Activated naive CD4-positive, alpha-beta T cell treated with anti-CD3 and anti-CD28 coated beads, Interleukin-2, amount 50 U/mL, for 72 hours (primary cell): ENCODE measurements around the gene RGS17. TPM values are rescaled to one million over a fixed set of nuclear protein-coding genes. Genes with fewer than 3 reads are reported as not detected.
"Not testable (repeated sequence)": the region's sequence is repeated elsewhere in the genome, so short reads cannot be mapped to it uniquely, and the experiment has no call there.

Experiments used
- ATAC-seq, 2 donors: fragments of 150-1000 bp; cut with Tn5 transposase; 2 replicates each; pipeline ENCODE4 v1.10.0; 2021; ENCODE audit warnings: mild to moderate bottlenecking in 2 of 2, moderate library complexity in 2 of 2
- DNase-seq, 2 donors: peaks; one replicate each; pipeline ENCODE4 v3.0.0; 2021 to 2022; ENCODE audit warnings: low spot score in 2 of 2
- H3K27ac Mint-ChIP-seq, 2 donors: one replicate each; pipeline ENCODE4 v1.8.0; 2022; ENCODE audit warnings: mild to moderate bottlenecking in 2 of 2, mixed read lengths in 2 of 2
- H3K36me3 Mint-ChIP-seq, 2 donors: one replicate each; pipeline ENCODE4 v1.8.0; 2022; ENCODE audit warnings: mixed read lengths in 2 of 2
- H3K9me3 Mint-ChIP-seq, 2 donors: one replicate each; pipeline ENCODE4 v1.8.0; 2022; ENCODE audit warnings: mixed read lengths in 2 of 2
- total RNA-seq, 2 donors: library from RNA; stranded (reverse); gene quantifications; one replicate each; pipeline ENCODE4 v1.2.3, GENCODE V29; 2022

RGS17 gene
- total RNA-seq, 2 donors from 2014 or later, result not detected

- DNase-seq (no peak), ATAC-seq (peak in 1 of 2 donors; percentile 44)
- peaks cover 46 to 76% of the 10 kb centered on the region in 2 donors for H3K36me3 Mint-ChIP-seq
- H3K9me3 Mint-ChIP-seq, result peaks cover 10 to 11% of the 10 kb centered on the region in 2 donors
- no peak overlapping the region for H3K27ac Mint-ChIP-seq
Observed at GRCh38 chr6:152973916-152974315, 157.2 kb downstream of the RGS17 start.

GRCh38 chr6:152969688-152970418 lies 161.2 kb downstream of the RGS17 start:
- H3K27ac Mint-ChIP-seq, result no peak overlapping the region
- H3K36me3 Mint-ChIP-seq, result peaks cover 29 to 53% of the 10 kb centered on the region in 2 donors
- H3K9me3 Mint-ChIP-seq, result peaks cover 7 to 16% of the 10 kb centered on the region in 2 donors
- DNase-seq (no peak), ATAC-seq (no peak)

GRCh38 chr6:152966168-152966894 lies 164.8 kb downstream of the RGS17 start:
- peaks cover 7 to 16% of the 10 kb centered on the region in 2 donors for H3K9me3 Mint-ChIP-seq
- not testable (repeated sequence) for ATAC-seq, DNase-seq, H3K27ac Mint-ChIP-seq
- peaks cover 17 to 23% of the 10 kb centered on the region in 2 donors for H3K36me3 Mint-ChIP-seq

- Mint-ChIP-seq H3K36me3 (no peaks in the 10 kb centered on the region), H3K27ac (no peak overlapping the region)
Observed at GRCh38 chr6:152959333-152959732, 171.7 kb downstream of the RGS17 start.

GRCh38 chr6:152957796-152958195 lies 173.3 kb downstream of the RGS17 start:
- DNase-seq (no peak), ATAC-seq (no peak)
- no peaks in the 10 kb centered on the region for H3K36me3 Mint-ChIP-seq
- H3K9me3 Mint-ChIP-seq, result no peaks in the 10 kb centered on the region
- no peak overlapping the region for H3K27ac Mint-ChIP-seq

More at GRCh38 chr6:152959333-152959732, 171.7 kb downstream of the RGS17 start:
- no peaks in the 10 kb centered on the region for H3K9me3 Mint-ChIP-seq
- DNase-seq, result no peak
- ATAC-seq, result no peak

Other genes with a start within 250 kb of the RGS17 start
- 10 to 100 TPM; 43.6 to 81.5 TPM for gene FBXO5, start 148.2 kb downstream of the RGS17 start, total RNA-seq
- gene MTRF1L, start 128.6 kb downstream of the RGS17 start, total RNA-seq, result 10 to 100 TPM; 14.2 to 17.3 TPM